ENCODE results near the gene CIB4. TPM values are rescaled to one million over a fixed set of nuclear protein-coding genes. Genes with fewer than 3 reads are reported as not detected.

CIB4 gene
- total and polyA plus RNA-seq, 2 of the 4 experiments (the other 2 are of a cell fraction) = not detected

DNA sequence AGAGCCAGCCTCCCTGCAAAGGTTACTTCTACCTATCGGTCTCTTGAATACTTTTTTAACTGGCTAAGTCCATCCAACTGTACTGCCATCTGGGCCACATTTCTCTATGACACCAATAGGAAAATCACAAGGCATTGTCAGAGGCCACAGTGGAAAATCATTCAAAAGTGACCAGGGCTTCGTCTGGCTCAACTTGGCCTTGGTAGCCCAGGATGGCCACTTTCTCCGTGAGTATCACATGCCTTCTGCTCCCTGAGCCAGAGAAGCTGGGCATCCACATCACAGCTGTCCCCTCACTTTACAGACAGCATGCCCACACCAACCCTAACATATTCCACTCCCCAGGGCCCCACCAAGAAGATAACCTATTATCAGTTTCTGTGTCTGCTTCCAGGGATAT, 5.8 kb downstream of the CIB4 start:
- Histone ChIP-seq H2AK5ac (ENCODE audit: low read depth, low read length) (no peak overlapping the region), H3K14ac (replicated peaks; ENCODE audit: low read depth, low read length) (no peak overlapping the region), H4K8ac (ENCODE audit: low read depth in 2 of 2, low read length in 2 of 2) (no peak overlapping the region), H4K5ac (ENCODE audit: low read depth, low read length) (no peak overlapping the region), H2BK5ac (ENCODE audit: low read depth, low read length, poor library complexity, severe bottlenecking) (no peak overlapping the region), H3K27me3 (ENCODE audit: control insufficient read depth, insufficient read depth, low read length) (peaks cover 47% of the 10 kb centered on the region), H2BK15ac (ENCODE audit: low read depth, low read length) (no peak overlapping the region), H2BK20ac (ENCODE audit: low read depth, low read length) (no peak overlapping the region), H3K4ac (ENCODE audit: low read depth, low read length) (no peak overlapping the region), H2AFZ (replicated peaks; ENCODE audit: low read length, poor library complexity) (no peak overlapping the region), H2BK120ac (ENCODE audit: low read depth, low read length) (no peak overlapping the region), H3K9ac (ENCODE audit: low read depth, low read length) (no peak overlapping the region), H3K56ac (ENCODE audit: extremely low read depth, insufficient read depth, low read length) (no peak overlapping the region), H3K36me3 (ENCODE audit: control insufficient read depth, insufficient read depth, low read length) (no peaks in the 10 kb centered on the region), H4K20me1 (ENCODE audit: insufficient read depth, low read length) (no peaks in the 10 kb centered on the region), H3K18ac (ENCODE audit: low read depth, low read length) (no peak overlapping the region), H3K9me1 (ENCODE audit: insufficient read depth, low read length) (no peaks in the 10 kb centered on the region), H3K79me1 (ENCODE audit: low read depth in 1 of 2, low read length in 2 of 2) (no peaks in the 10 kb centered on the region), H3K4me3 (ENCODE audit: insufficient read depth, low read depth, low read length) (no peak overlapping the region), H4K91ac (ENCODE audit: insufficient read depth, low read depth, low read length) (no peak overlapping the region), H3K4me1 (ENCODE audit: control insufficient read depth, insufficient read depth, low read length) (no peaks in the 10 kb centered on the region; the same call in 1 of the 2 replicates), H3K27ac (ENCODE audit: insufficient read depth, low read length) (no peak overlapping the region), H3K23ac (ENCODE audit: low read depth, low read length) (no peak overlapping the region), H2AK9ac (replicated peaks; ENCODE audit: low read depth, low read length, poor library complexity) (no peak overlapping the region), H3K9me3 (ENCODE audit: control insufficient read depth, insufficient read depth, low read length) (no peaks in the 10 kb centered on the region), H3K4me2 (ENCODE audit: low read depth, low read length) (no peak overlapping the region)
- DNase-seq (no peak), ATAC-seq (ENCODE audit: low read depth) (no peak)
- TF ChIP-seq MAZ (IDR thresholded peaks at IDR 0.05; ENCODE audit: borderline replicate concordance, low read depth, low read length) (no peak), MAFK (IDR thresholded peaks at IDR 0.05; ENCODE audit: low read depth, low read length) (no peak), NFE2L2 (IDR thresholded peaks at IDR 0.05; ENCODE audit: low read depth, low read length) (no peak)
- WGBS, 2 experiments (ENCODE audit: extremely low coverage in 2 of 2, insufficient read length in 1 of 2) = 71% methylated on average over 1 of the region's 3 CpGs; no CpG with 5 or more reads in 1 of the 2 experiments
- CTCF ChIA-PET = no interaction called here
- BruUV-seq (replicated peaks) = no TSS peak
- in situ Hi-C loops (cut with MboI; ENCODE audit: low sequenced_read_pairs) (no loop called here), dilution Hi-C loops (cut with HindIII; ENCODE audit: low sequenced_read_pairs, unreplicated experiment) (no loop called here), intact Hi-C loops (cut with micrococcal nuclease) (no loop called here)
- POLR2A ChIA-PET (ENCODE audit: unreplicated experiment) = no interaction called here

Data from IMR-90 (cell line).